ENCODE data around the gene RACGAP1.

- TF ChIP-seq CTCF (IDR thresholded peaks at IDR 0.05; ENCODE audit: low read length) = no peak
- no peak for TF ChIP-seq EZH2 (IDR thresholded peaks at IDR 0.05; ENCODE audit: borderline replicate concordance, low read length)
These were observed 46.2 kb downstream of the RACGAP1 start for GRCh38 chr12:49979016-49979586.
